NCI-H2227 (cell line): Measurements from ENCODE around the gene VAV2.

Experiments
- DNase-seq: peaks from one replicate; lab custom pipeline; 2025; ENCODE audit not compliant: unreplicated experiment; lab: John Stamatoyannopoulos, UW

The VAV2 gene

GRCh38 chr9:133943781-133944745 lies 48.1 kb downstream of the VAV2 start:
- no peak for DNase-seq

- DNase-seq = no peak
Observed at GRCh38 chr9:133943036-133943780, 48.9 kb downstream of the VAV2 start.

DNA sequence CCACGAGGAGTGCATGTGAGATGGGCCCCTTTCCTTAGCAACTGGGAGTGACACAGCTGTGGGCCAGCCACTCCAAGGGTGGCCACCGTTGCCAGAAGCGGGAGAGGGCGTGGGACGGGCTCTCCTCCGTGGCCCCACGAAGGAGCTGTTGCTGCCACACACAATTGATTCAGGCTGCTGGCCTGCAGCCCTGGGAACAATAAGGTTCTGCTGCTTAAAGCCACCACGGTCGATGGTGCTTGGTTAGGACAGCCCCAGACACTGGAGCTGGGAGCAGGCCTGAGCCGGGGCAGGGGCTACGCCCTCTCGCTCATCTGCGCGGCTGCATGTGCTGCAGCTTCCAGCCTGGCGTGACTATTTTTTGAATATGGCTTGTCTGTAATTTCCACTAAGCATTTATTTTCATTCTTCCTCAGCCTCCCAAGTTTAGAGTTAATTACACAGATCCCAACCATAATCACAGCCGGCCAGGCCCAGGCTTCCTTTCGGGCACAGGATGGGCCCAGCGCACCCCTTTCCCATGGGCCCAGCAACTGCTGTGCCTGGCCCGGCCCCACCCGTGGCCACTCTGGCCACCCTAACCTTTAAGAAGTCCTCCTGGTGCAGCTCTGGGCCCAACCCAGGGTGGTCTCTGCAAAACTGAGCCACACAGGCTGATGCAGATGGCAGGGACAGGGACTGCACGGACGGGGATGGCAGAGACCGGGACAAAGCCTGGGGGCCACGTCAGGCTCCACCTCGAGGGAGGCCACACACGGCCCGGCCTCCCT lies 49.7 kb downstream of the VAV2 start:
- DNase-seq = no peak

DNA sequence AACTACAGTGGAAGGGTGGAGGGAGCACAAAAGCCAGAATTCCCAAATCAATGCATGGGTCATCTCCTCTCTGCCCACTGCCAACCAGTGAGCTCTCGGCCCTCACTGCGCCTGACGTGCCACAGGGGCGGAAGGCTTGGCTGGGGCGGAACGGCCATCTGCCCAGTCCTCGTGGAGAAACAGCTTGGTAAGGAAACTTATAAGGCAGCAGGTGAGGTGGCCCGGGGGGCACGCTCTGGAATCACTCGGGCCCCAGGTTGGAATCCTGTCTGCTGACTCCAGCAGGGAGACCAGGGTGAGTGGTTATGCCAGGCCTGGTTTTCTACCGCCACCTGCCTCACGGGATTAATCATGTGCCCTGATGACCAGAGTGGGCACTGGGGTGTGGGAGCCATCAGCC lies 52.3 kb downstream of the VAV2 start:
- no peak for DNase-seq

GRCh38 chr9:133939171-133939785 lies 52.8 kb downstream of the VAV2 start:
- DNase-seq = no peak

GRCh38 chr9:133938753-133939152 lies 53.4 kb downstream of the VAV2 start:
- no peak for DNase-seq

GRCh38 chr9:133938086-133938485 lies 54.0 kb downstream of the VAV2 start:
- no peak for DNase-seq

GRCh38 chr9:133937120-133937519 lies 55.0 kb downstream of the VAV2 start:
- no peak for DNase-seq

GRCh38 chr9:133935328-133936005 lies 56.7 kb downstream of the VAV2 start:
- DNase-seq = no peak

DNA sequence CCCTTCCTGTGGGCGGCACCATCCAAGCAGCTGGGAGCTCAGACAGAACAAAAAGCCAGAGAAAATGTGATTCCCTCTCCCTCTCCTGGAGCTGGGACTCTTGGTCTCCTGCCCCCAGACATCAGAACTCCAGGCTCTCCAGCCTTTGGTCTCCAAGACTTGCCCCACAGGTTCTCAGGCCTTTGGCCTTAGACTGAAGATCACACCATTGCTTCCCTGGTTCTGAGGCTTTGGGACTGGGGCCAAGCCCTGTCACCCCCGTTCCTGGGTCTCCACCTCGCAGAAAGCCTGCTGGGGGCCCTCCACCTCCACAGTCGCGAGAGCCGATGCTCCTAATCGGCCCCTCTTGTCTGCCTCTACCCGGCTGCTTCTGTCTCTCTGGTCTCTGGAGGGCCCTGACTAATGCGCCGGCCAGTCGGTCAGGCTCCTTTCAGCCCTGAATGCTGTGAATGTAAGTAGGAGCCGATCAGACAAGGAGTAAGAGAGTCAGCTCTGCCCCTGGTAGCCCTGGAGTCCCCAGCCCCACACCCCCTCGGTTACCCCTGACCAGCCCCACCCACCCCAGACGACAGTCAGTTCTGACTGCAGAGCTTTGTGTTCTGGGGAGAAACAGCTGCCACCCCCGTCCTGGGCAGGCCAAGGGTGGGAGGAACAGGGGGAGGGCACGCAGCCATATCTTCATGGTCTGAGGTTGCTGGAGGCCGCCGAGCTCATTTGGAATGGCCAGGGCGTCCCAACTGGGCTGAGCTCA lies 57.5 kb downstream of the VAV2 start:
- no peak for DNase-seq

DNA sequence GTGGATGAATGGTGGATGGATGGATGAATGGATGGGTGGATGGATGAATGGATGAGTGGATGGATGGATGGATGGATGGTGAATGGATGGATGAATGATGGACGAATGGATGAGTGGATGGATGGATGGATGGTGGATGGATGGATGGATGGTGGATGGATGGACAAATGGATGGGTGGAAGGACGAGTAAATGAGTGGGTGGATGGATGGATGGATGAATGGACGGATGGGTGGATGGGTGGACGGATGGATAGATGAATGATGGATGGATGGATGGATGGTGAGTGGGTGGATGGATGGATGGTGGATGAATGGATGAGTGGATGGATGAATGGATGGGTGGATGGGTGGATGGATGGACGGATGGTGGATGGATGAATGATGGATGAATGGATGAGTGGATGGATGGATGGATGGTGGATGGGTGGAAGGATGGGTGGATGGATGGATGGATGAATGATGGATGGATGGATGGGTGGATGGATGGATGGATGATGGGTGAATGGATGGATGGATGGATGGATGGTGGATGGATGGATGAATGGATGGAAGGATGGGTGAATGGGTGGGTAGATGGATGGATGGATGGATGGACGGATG lies 58.6 kb downstream of the VAV2 start:
- no peak for DNase-seq

DNA sequence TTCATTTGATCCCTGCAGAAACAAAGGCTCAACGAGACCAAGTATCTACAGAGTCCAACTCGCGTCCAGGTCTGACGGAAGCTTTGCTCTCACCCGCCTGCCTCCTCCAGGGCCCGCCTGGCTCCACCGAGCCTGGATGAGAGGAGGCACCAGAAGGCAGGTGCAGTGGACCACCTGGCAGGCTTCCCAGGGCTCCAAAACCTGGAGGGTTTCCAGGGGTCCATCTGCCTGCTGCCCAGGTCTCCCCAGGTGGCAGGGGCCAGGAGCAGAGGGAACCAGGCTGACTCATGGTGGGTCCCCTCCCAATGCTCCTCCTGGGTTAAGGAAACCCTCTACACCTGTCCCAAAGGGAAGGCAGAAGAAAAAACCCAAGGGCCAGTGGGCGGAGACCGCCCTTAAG lies 59.5 kb downstream of the VAV2 start:
- no peak for DNase-seq

- no peak for DNase-seq
Observed at GRCh38 chr9:133932181-133932580, 59.9 kb downstream of the VAV2 start.

DNA sequence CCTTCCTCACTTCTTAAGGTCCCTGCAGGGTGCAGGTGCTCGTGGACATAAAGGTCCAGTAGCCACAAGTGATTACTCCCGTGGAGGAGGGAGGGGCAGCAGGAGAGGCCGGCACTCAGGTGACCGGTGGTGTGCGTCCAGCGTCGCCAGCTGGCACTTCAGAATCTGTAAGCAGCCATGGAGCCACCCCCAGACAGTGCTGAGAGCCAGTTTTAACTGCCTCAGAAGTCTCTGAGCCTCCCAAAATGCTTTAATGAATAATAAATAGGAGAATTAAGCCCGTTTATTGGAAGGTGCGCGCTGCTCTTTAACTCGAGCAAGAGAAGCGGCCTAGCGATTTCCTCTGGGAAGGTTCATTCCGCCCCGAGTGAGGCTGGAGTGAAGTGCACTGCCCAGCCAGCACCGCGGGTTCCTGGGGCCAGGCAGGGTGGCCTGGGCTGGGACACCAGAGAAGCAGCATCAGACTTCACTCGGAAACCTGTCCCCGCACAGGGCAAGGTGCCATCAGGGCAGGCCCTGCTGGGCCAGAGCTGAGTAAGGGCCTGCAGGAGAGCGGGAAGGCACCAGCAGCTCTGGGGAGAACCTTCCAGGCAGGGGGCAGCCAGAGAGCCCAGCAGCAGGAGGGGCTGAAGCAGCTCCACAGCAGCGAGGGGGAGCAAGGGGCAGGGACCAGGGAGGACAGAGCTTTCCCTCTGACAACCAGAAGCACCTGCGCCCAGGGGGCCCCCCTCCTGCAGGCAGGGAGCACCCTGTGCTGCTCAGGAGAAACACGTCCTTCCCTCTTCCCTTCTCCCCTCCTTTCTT lies 61.2 kb downstream of the VAV2 start:
- peak; percentile 22 for DNase-seq

GRCh38 chr9:133930046-133930681 lies 62.0 kb downstream of the VAV2 start:
- DNase-seq = no peak

- DNase-seq = no peak
Observed at GRCh38 chr9:133929599-133929998, 62.5 kb downstream of the VAV2 start.

GRCh38 chr9:133928248-133928764 lies 63.8 kb downstream of the VAV2 start:
- DNase-seq = no peak

DNA sequence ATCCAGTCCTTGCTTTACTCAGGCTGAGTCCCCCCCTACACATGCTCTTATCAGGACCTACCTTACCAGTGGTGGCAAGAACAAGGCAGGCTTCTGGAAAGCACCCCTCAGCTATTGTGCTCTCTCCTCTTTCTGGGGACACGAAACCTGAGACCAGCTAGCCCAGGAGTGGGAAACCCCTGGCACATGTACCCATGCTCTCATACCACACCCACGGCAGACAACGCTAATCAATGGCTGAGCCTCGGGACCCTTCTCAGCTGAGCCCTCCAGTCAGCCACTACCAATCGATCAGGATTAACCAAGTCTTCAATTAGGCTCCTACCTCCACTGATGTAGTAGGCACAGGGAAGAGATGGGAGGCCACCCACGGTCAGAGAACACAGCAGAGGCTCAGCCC lies 65.1 kb downstream of the VAV2 start:
- no peak for DNase-seq
